GM12874 (cell line): ENCODE data around the gene SCNN1A.

Source experiments
- TF ChIP-seq, protein P1 (sequence below): IDR thresholded peaks from 2 replicates; pipeline ENCODE4 v1.5.1; 2011; ENCODE audit warnings: low read depth, mild to moderate bottlenecking, control low read depth, low read length, moderate library complexity; ENCODE audit not compliant: insufficient read depth

SCNN1A gene

DNA sequence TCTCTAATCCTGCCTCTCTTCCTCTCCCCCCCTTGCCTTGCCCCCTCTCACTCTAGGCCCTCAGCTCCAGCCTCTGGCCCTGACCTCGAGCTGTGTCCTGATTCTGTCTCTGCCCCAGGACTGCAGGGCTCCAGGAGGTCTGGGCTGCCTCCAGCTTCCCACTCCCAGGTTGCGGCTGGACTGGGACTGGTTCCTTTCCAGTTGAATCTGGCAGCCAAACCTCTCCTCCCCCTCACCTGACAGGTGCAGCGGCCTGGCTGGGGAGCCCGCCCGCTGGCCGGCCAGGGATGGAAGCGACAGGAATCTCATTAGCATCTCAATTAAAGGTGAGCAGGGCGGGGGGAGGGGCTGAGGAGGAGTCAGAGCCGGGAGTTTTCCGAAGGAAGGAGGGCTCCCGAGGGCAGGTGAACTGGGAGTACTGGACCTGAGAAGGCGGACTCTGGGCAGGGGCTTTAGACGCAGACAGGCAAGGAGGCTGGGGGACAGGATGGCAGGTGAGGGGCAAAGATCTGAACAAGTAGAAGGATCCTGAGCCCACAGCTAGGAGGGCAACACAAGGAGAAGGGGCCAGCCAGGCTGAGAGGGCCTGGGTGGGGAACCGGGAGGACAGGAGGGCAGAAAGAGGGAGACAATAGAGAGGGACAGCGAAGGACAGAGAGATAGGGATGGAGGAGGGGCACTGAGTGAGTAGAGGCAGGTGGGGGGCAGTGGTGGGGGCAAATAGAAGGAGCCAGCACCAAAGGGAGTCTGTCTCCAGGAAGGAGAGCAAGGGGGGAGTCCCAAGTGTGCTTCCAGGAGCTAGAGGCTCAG is at the start of gene SCNN1A:
TSS of gene SCNN1A (minus strand) at position 295 of the 810 bp plus-strand sequence. CDS start 780 bp downstream, outside the sequence.
- TF ChIP-seq, protein P1, sequence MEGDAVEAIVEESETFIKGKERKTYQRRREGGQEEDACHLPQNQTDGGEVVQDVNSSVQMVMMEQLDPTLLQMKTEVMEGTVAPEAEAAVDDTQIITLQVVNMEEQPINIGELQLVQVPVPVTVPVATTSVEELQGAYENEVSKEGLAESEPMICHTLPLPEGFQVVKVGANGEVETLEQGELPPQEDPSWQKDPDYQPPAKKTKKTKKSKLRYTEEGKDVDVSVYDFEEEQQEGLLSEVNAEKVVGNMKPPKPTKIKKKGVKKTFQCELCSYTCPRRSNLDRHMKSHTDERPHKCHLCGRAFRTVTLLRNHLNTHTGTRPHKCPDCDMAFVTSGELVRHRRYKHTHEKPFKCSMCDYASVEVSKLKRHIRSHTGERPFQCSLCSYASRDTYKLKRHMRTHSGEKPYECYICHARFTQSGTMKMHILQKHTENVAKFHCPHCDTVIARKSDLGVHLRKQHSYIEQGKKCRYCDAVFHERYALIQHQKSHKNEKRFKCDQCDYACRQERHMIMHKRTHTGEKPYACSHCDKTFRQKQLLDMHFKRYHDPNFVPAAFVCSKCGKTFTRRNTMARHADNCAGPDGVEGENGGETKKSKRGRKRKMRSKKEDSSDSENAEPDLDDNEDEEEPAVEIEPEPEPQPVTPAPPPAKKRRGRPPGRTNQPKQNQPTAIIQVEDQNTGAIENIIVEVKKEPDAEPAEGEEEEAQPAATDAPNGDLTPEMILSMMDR = no peak

DNA sequence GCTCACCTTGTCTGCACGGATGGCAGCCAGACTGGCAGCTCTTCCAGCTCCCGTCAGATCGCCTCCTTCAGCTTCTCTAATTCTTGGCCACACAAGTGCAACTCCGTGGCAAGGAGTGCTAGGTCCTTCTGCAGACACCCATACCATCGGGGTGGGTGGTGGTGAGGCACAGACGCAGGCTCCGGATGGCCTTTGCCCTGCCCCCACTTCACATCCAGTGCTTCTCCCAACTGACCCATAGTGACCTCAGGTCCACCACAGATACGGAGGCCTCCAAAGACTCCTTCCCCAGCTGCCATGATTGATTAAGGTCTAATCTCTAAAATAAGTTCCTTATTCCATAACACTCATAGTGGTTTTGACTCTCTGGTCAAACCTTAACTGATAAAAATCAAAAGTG is 49.5 kb upstream of the SCNN1A start:
- TF ChIP-seq, protein P1 = no peak

DNA sequence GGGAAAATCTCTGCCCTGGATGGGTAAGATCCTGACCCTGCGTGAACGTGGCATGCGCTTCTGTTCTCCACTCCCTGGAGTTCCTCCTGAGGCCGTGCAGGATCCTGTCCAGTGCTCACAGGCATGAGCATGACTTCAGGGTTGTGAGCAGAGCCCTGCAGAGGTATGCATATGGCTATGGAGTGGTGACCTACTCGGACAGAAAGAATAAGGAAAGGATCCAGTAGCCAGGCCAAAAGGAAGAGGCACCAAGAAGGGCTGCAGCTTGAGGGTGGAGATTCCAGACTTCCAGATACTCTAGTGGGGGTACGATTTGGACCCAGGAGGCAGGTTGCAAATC is 48.6 kb upstream of the SCNN1A start:
- TF ChIP-seq, protein P1 = no peak

DNA sequence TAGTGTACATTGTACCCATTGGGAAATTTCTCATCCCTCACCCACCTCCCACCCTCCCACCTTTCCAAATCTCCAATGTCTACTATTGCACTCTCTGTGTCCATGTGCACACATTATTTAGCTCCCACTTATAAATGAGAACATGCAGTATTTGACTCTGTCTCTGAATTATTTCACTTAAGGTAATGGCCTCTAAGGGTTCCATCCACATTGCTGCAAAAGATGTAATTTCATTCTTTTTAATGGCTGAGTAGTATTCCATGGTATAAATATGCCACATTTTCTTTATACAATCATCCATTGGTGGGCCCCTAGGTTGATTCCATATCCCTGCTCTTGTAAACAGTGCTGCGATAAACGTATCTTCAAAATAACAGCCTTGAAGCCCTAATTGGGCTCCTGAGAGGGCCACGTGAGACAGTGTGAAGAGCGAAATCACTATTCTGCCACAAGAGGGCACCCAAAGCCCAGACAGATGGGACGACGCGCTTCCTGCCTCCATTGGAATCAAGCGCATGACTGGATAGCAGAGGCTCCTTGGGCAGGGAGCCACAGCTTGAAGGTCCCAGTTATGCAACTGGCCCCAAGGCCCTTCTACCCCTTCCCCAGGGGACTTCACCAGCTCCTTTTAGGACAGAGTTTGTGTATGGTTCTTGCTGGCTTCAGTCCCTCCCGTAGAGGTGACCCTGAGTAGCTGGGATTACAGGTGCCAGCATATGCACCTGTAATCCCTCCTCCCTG is 48.1 kb upstream of the SCNN1A start:
- TF ChIP-seq, protein P1 = peak; percentile 76

DNA sequence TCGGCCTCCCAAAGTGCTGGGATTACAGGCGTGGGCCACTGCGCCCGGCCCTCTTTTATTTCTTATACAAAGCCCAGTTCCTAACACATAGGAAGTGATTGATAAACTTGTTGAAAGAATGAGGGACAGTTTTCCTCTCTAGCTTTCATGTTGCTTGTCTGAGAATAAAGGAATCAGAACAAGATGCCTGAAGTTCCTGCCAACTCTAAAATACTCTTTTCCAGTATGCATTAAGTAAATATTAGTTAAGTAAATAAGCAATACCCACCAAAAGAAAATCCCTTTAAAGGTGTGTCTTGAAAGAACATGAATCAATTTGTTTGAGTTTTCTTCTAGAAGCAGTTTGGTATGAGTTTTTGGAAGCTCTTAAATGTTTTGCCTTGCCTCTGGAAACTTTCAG is 45.0 kb upstream of the SCNN1A start:
- TF ChIP-seq, protein P1 = no peak

DNA sequence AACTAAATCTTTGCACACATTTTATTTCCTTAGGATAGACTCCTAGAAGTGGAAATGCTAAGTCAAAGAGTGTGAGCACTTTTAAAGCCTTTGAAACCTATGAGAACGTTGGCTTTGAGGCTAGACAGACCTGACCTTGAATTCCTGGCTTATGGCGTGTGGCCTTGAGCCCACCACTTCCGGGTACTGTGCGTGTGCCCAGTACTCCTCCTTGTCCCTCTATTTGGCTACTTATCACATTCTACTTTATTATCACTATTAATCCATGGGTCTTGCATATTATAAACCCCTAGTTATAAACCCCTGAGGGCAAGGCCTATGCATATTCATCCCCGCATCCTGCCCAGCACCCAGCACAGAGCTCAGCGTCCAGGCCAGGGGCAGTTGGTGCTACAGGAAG is 43.4 kb upstream of the SCNN1A start:
- TF ChIP-seq, protein P1 = no peak

DNA sequence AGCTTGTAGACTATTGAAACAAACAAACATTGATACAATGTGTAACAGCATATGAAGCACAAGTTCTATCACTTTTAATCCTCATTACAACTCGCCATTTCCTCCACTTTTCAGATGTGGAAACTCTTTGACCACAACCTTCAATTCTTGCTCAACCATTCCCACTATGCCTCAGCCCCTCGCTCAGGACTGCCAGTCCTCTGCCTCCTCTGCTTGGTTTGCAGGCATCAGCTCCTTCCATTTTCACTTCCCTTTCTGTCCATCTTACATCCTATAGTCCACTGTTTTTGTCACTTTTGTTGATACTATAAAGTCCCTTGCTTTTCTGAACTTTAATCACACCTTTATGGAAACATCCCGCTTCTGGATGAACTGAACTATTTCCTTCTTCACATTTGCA is 41.2 kb upstream of the SCNN1A start:
- TF ChIP-seq, protein P1 = no peak
